Hypothalamus (tissue), 51 donors: ENCODE measurements around the gene SCGB1C2.

Experiments used
- DNase-seq, 51 donors: peaks; one replicate each; lab custom pipeline; 2025; lab: John Stamatoyannopoulos, UW

Gene SCGB1C2

DNA sequence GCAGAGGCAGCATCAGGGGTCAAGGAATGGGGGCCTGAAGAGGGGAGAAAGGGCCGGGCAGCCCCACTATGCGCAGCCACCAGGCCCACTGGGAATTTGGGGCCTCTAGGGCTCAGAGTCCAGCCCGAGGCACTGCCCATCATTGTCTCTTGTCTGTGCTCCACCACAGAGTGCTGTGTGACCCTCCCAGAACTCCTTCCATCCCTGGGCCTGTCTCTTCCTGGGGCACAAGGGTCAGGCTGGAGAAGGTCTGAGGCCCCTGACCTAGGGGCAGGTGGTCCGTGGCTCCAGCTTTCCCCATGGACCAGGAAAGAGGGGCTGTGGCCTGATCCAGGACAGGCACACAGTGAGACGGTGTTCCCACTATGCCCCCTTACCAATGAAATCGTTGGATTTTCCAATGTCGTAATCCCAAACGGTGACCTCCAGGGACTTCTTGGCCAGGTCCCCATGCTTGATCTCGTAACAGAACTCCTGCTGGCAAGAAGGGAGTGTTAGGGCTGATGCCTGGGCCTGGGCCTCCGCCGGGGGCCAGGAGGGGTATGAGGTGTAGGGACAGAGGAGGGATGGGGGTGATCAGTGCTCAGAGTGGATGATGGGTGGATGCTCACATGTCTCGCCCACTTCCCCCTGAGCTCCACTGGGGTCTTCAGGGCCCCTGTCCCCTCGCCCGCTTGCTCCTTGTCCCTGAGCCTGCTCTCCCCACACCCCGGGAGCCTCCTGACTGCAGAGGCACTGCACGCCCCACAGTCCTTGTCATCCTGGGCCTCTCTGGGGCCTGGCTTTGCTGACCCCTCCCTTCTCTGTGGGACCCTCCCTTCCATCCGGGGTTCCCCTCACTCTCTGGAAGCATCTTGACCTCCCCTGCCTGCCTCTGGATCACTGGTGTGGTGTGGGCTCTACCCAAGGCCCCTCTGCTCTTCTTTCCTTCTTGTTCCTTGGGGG is 10.7 kb downstream of the SCGB1C2 start:
- DNase-seq, result no peak

DNA sequence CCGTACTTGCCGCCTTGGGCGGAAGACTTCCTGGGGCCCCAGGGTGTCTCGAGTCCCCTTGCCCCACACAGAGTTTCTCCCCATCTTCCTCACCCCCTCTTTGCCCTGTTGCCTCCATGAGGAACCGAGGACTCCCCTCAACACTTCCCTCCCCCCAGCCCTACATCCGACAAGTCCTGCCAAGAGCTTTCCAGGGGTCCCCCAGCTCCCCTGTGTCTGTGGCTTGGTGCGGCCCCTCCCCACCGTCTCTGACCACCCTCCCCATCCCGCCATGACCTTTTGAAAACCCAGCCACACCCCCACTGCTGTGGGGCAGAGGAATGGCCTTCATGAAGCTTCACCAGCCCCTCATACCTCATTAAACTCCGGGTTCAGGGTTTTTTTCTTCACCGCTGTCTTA is 11.4 kb downstream of the SCGB1C2 start:
- no peak for DNase-seq

DNA sequence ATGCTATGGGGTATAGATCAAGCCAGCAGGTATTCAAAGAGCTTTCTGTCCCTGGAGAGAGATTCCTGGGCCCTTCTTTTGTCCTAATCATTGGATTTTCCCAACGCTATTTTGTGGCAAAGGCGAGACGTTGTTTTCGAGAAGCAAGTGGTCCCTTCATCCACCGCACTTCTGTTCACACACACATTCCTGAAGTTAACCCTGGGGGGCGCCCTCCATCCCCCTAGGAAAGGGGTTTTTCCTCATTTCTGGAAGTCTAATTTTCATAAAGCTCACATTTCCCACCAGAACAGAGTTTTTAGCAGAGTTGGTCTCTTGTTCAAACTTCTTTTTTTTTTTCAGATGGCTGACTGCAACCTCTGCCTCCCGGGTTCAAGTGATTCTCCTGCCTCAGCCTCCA is 11.9 kb downstream of the SCGB1C2 start:
- DNase-seq, result no peak

DNA sequence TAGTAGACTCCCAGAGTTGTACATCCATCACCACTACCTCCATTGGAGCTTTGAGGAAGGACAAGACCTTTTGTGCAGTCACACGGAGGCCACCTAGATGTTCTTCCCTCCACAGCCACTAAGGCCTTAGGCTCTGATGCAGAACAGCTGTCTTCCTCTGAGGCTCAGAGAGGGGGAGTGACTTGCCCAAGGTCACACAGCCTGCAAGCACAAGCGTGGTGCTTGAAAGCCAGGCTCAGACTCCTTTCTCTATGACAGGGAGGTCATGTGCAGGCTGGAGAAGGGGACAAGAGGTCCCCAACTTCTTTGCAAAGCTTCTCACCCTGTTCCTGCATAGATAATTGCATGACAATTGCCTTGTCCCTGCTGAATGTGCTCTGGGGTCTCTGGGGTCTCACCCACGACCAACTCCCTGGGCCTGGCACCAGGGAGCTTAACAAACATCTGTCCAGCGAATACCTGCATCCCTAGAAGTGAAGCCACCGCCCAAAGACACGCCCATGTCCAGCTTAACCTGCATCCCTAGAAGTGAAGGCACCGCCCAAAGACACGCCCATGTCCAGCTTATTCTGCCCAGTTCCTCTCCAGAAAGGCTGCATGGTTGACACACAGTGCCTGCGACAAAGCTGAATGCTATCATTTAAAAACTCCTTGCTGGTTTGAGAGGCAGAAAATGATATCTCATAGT is 12.7 kb downstream of the SCGB1C2 start:
- no peak for DNase-seq

DNA sequence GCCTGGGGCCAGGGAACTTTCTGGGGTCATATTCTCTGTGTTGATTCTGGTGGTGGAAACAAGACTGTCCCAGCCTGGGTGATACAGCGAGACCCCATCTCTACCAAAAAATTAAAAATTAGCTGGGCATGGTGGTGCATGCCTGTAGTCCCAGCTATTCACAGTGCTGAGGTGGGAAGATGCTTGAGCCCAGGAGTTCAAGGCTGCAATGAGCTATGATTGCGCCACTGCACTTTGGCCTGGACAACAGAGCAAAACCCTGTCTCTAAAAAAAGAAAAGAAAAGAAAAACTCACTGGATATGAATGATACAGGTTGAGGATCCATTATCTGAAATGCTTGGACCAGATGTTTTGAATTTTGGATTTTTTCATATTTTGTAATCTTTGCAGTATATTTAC is 13.6 kb downstream of the SCGB1C2 start:
- DNase-seq, result no peak

DNA sequence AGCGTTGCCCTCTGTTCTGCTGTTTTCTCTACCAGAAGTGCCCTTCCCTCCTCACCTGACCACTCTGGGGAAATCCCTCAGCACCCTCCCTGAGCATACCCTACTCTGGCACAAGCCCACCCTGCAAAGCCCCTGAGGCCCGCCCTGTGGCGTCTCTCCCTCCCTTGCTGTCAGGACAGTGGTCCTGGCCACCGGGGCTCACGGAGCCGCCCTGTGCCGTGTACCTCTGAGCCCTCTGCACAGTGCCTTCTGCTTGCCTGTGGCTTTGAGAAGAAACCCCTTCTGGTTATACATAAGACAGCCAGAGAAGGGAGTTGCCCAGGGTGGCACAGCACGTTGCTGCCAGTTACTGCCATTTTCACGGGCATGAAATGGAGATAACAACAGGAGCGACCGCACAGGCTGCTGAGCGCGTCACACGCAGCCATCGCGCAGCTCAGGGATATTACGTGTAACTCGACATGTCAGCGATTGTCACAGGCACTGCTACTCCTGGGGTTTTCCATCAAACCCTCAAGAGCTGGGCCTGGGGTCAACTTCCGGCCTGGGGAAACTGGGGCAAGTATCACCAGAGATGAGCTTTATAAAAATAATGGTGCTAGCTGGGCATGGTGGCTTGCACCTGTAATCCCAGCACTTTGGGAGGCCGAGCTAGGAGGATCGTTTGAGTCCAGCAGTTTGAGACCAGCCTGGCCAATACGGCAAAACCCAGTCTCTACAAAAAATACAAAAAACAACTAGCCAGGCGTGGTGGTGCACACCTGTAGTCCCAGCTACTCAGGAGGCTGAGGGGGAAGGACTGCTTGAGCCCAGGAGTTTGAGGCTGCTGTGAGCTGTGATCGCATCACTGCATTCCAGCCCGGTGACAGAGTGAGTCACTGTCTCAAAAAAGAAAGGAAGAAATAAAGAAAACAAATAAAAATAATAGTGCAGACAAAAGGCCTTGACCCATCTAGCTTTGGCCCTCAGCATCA is 14.8 kb downstream of the SCGB1C2 start:
- DNase-seq, result no peak

DNA sequence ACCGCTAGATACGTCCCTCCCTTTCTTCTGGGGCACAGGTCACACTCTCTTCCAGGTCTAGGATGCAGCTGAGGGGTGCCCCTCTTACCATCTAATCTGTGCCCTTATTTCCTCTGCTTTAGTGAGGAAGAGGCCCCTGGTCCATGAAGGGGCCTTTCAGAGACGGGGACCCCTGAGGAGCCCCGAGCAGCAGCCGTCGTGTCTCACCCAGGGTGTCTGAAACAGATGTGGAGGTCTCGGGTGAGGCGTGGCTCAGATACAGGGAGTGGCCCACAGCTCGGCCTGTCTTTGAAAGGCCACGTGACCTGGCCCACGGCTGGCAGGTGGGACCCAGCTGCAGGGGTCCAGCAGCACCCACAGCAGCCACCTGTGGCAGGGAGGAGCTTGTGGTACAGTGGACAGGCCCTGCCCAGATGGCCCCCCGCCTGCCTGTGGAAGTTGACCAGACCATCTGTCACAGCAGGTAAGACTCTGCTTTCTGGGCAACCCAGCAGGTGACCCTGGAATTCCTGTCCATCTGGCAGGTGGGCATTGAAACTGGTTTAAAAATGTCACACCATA is 15.6 kb downstream of the SCGB1C2 start:
- DNase-seq, result no peak

DNA sequence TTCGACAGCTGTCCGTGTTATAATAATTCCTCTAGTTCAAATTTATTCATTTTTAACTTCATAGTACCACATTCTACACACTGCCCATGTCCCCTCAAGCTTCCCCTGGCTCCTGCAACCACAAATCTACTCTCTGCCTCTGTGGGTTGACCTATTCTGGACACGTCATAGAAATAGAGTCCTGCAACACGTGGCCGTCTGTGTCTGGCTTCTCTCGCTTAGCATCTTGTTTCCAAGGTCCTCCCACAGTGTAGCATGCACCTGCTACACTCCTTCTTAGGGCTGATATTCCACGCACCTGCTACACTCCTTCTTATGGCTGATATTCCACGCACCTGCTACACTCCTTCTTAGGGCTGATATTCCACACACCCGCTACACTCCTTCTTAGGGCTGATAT is 16.5 kb downstream of the SCGB1C2 start:
- DNase-seq, result no peak

DNA sequence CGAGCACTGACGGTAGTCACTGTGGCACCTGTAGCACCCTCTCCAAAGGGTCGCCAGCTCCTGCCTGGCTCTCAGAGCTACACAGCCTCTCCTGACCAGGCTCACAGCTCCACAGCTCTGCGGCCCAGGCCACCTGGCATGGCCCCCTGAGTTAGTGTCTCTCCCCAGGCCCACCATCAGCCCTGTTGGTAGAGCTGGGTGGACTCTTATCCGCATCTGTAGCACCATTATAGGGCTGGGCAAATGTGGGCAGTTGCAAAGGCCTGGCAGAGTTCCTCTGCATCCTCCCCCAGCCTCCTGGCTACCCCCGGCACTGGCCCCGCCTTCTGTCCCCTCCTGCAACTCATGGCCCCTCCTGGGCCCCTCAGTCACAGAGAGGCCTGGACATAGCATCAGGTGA is 18.2 kb downstream of the SCGB1C2 start:
- DNase-seq, result no peak

DNA sequence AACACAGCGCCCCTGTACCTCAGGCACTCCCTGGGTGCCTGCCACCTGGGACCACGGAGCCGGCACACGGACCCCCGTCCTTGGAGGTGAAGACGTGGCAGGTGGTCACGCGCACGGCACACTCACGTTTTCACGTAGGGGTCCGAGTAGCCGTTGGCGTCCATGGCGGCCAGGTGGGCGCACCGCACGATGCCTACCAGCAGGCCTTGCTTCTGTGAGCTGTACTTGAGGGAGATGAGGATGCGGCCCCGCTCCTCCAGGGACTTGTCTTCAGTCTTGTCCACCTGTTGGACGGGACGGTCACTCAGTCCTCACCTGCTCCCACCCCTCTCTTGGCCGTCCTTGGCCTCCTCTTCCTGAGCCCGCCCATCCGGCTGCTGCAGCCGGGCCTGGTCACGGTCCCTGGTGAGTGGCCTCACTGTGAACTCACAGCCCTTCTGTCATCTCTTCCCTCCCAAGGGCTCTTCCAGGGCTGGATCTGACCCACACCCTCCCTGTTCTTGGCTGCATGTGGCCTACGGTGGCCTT is 18.8 kb downstream of the SCGB1C2 start:
- no peak for DNase-seq

DNA sequence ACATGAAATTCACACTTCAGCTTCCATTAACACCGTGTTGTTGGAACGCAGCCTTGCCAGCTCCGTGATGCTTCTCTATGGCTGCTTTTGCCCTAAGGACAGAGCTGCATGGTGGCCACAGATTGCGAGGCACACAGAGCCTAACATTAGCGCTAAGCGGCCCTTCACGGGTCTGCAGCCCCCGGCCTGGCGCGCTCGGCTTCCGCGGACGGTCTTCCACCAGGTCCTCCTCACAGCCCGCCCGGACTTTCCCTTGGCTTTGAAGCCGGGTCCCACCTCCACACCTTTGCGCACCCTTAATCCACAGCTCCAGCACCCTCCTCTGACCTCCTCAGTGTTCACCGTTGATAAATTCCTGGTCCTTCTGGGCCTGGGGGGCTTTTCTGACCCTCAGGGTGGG is 19.6 kb downstream of the SCGB1C2 start:
- no peak for DNase-seq

DNA sequence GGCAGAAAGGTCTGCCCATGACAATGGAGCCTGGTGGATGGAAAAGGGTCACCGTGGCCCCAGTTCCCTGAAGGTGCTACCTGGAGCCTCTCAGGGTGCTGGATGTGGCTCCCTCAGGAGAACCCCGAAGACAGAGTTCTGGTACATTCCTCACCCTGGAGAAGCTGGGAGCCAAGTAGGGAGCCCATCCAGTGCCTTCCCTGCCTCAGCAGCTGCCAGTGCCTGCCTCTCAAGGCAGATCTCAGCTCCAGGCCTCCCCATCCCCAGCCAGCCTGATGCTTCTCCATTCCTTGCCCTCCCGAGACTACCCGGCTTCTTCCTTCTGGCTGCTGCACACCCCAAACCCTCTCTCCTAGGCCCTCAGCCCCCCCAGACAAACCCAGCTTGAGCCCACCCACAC is 20.5 kb downstream of the SCGB1C2 start:
- no peak for DNase-seq

DNA sequence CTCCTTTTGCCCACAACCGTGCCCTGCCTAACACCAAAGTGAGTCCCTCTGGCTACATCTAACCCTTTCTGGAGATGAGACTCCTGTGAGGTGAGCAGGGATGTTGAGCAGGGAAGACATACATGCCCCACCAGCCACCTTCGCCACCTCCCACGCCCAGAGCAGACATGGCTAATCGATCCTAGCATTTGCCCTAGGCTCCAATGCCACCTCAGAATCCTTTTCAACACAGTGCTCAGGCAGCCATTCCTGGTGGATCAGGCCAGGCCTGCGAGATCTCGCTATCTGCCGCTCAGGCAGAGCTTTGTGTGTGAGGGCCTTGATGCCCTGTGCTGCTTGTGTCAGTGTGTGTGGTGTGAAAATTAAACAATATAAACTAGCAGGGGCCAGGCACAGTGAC is 21.0 kb downstream of the SCGB1C2 start:
- no peak for DNase-seq

DNA sequence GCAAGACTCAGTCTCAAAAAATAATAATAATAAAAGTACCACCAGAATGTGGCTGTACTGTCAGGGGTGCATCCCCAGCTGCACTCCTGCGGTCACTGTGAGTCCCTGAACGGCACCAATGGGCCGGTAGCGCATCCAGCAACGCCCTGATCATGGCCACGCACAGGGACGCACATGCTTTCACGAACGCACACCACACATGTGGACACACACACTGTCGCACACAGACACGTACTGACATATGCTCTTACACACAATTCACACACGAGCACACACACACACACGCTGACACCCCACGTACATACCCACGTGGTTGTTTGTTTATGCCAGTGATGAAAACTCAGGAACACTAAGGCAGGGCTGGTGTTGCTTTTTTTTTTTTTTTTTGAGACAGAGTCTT is 22.2 kb downstream of the SCGB1C2 start:
- no peak for DNase-seq

DNA sequence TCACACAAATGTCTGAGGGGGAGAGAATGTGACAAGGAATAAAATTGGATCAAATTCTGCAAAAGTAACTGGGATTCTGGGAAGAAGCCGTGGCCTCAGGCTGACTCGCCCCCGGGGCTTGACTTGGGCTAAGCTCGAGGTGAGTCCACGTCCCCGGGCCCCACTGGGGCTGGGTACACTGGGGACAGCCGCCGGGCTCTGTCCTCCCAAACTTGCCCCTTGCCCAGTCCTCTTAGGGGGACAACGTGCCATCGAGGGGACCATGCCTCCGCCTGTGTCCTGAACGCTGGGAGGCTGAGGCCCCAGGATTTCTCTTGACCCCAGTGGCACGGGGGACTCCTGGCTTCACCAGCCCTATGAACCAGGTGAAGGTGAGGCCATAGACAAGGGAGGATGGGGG is 23.0 kb downstream of the SCGB1C2 start:
- DNase-seq, result no peak

DNA sequence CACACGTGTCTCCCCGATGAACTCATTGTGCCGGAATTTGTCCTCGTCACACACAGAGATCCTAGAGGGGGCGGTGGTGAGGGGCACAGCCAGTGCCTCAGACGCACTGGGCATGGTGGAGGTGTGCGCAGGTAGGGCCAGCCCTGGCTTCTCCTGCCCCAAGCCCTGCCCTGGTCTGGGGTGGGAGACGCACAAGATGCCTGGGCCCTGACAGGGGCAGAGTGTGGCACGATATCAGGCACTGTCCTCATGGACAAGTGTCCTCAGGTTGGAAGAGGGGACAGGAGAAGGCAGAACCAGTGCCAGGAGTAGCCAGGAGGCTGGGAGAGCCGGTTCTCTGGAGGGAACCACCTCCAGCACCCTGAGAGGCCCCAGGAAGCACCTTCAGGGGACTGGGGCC is 24.1 kb downstream of the SCGB1C2 start:
- no peak for DNase-seq

DNA sequence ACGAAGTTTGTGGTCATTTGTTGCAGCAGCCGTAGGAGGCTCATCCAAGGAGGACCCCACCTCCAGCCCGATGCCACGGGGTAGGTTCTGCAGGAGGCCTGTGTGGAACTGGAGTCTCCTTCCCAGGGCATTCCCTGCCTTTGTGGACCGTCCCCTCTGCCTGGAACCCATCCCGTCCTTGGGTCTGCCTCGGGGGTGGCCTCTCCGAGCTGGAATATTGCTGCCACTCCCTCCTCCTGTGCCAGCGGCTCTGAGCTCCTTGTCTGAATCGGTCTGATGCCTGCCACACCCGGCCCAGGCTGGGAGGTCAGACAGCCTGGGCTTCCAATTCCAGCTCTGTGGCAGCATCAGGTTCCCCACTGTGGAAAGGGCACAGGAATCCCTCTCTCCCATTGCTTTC is 25.3 kb downstream of the SCGB1C2 start:
- DNase-seq, result no peak

DNA sequence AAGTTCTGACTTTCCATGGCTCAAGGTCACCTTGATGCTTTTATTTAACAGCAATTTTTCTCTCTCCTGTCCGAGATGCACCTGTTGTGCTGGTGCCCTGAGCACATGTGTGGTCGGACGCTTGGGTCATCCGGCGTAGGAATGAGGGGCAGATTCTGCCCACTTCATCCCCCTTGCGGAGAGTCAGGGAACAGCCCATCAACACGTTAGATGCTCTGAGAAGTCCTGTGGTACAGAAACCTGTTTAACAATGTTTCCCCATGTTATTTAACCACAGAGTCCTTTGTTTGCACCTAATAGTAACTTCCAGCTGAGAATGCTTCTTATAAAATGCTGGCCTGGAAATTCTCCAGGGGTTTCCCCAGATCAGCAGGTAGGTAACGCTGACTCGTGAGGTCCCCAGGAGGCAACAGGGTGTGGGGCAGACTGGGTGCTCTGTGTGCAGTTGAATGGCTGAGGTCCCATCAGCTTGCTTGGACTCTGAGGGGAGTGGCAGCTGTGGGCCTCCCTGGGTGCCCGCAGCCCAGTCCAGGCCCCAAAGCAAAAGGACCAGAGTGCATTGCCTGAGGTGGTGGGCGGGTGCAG is 26.2 kb downstream of the SCGB1C2 start:
- no peak for DNase-seq

DNA sequence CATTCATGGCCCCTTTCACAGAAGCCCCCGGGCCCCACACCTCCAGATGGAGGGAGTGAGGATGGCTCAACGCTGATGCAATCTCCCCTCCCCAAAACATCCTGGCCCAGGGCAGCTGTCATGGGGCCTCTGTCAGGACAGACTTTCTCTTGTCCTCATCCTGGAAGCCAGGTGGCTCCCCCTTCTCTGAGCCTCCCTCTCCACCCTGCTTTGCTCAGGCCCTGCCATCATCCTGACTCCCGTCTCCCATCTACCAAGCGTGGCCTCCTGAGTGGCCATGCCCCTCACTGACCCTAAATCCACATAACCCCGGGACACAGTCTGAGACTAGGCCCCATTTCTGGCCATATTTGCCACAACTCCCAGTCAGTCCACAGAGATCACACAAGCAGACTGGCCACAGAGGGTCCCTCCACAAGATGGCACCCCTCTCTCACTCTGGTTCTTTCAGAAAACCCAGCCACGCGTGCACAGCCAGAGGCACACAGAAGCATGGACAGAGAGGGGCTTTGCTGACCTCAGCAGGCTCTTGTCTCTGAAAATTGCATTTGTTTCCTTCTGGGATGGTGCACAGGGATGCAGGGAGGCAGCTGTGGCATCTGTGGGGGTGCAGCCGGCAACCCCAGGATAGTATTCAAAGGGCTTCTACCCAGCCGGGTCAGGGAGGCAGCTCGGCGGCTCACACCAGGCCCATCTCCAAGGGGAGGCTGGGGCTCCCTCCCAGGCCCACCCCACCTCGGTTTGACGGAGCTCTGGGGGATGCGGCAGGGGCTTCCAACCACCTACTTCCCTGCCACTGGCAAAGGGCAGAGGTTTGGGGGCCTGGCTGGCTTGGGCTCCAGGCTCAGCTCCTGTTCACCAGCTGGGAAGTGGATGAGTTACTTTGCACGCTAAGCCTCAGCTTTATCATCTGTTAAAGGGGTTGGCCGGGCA is 27.2 kb downstream of the SCGB1C2 start:
- peak in 37 of 51 donors; percentile 9 to 71 (median 32) for DNase-seq
